ENCODE measurements around the gene MPP3. TPM values are rescaled to one million over a fixed set of nuclear protein-coding genes. Genes with fewer than 3 reads are reported as not detected.

Gene MPP3
- total and polyA plus RNA-seq, 9 of the 15 experiments (the other 6 are each of a cell fraction or from before 2014, with no cell fraction given): 0.41 to 10.4 (median 4.5) TPM

- TF ChIP-seq, protein P1, sequence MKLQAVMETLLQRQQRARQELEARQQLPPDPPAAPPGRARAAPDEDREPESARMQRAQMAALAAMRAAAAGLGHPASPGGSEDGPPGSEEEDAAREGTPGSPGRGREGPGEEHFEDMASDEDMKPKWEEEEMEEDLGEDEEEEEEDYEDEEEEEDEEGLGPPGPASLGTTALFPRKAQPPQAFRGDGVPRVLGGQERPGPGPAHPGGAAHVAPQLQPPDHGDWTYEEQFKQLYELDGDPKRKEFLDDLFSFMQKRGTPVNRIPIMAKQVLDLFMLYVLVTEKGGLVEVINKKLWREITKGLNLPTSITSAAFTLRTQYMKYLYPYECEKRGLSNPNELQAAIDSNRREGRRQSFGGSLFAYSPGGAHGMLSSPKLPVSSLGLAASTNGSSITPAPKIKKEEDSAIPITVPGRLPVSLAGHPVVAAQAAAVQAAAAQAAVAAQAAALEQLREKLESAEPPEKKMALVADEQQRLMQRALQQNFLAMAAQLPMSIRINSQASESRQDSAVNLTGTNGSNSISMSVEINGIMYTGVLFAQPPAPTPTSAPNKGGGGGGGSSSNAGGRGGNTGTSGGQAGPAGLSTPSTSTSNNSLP (IDR thresholded peaks at IDR 0.05; ENCODE audit: borderline replicate concordance, low read depth, low read length): peak; percentile 95
- TF ChIP-seq L3MBTL2 (IDR thresholded peaks at IDR 0.05) (peak; percentile 84), ATF7 (IDR thresholded peaks at IDR 0.05) (peak; percentile 55; the same call in 1 of the 2 replicates), JUND (IDR thresholded peaks at IDR 0.05; ENCODE audit: borderline replicate concordance, low read depth, low read length) (0 out of 2 replicates have a peak, but pooled peaks have one; percentile 33), JUND (tag; IDR thresholded peaks at IDR 0.05; ENCODE audit: borderline replicate concordance, low read depth, low read length) (no peak; the same call in 2 of the 3 replicates), FOXK2 (conservative IDR thresholded peaks at IDR 0.05 in 1 of 2, IDR thresholded peaks at IDR 0.05 in 1 of 2; ENCODE audit: low read depth in 2 of 2) (peak; percentile 38 to 75; a peak in 2 of 4 replicates), CREM (IDR thresholded peaks at IDR 0.05; ENCODE audit: low read depth) (0 out of 2 replicates have a peak, but pooled peaks have one; percentile 37), NCOA4 (IDR thresholded peaks at IDR 0.05; ENCODE audit: partially characterized antibody) (peak; percentile 58), EHMT2 (IDR thresholded peaks at IDR 0.05) (peak; percentile 45; the same call in 1 of the 2 replicates), MBD1 (CRISPR knock-in tag; IDR thresholded peaks at IDR 0.05) (no peak), ZC3H11A (IDR thresholded peaks at IDR 0.05; ENCODE audit: low read depth, low read length) (no peak), ZNF3 (CRISPR knock-in tag; IDR thresholded peaks at IDR 0.05) (no peak), RCOR1 (IDR thresholded peaks at IDR 0.05; ENCODE audit: borderline replicate concordance in 1 of 2, low read depth in 2 of 2, low read length in 2 of 2) (0 out of 4 replicates have a peak, but pooled peaks of 1 of the 2 experiments have one; percentile 11), TOE1 (IDR thresholded peaks at IDR 0.05; ENCODE audit: borderline replicate concordance) (peak; percentile 84; the same call in 1 of the 2 replicates), TOE1 (CRISPR knock-in tag; IDR thresholded peaks at IDR 0.05; ENCODE audit: borderline replicate concordance, low read depth) (no peak), RNF2 (IDR thresholded peaks at IDR 0.05) (no peak)
- TF ChIP-seq, protein P2, sequence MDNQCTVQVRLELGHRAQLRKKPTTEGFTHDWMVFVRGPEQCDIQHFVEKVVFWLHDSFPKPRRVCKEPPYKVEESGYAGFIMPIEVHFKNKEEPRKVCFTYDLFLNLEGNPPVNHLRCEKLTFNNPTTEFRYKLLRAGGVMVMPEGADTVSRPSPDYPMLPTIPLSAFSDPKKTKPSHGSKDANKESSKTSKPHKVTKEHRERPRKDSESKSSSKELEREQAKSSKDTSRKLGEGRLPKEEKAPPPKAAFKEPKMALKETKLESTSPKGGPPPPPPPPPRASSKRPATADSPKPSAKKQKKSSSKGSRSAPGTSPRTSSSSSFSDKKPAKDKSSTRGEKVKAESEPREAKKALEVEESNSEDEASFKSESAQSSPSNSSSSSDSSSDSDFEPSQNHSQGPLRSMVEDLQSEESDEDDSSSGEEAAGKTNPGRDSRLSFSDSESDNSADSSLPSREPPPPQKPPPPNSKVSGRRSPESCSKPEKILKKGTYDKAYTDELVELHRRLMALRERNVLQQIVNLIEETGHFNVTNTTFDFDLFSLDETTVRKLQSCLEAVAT (IDR thresholded peaks at IDR 0.05): peak in 1 of 2 experiments; percentile 100; a peak in 2 of 4 replicates
- TF ChIP-seq, protein P3, sequence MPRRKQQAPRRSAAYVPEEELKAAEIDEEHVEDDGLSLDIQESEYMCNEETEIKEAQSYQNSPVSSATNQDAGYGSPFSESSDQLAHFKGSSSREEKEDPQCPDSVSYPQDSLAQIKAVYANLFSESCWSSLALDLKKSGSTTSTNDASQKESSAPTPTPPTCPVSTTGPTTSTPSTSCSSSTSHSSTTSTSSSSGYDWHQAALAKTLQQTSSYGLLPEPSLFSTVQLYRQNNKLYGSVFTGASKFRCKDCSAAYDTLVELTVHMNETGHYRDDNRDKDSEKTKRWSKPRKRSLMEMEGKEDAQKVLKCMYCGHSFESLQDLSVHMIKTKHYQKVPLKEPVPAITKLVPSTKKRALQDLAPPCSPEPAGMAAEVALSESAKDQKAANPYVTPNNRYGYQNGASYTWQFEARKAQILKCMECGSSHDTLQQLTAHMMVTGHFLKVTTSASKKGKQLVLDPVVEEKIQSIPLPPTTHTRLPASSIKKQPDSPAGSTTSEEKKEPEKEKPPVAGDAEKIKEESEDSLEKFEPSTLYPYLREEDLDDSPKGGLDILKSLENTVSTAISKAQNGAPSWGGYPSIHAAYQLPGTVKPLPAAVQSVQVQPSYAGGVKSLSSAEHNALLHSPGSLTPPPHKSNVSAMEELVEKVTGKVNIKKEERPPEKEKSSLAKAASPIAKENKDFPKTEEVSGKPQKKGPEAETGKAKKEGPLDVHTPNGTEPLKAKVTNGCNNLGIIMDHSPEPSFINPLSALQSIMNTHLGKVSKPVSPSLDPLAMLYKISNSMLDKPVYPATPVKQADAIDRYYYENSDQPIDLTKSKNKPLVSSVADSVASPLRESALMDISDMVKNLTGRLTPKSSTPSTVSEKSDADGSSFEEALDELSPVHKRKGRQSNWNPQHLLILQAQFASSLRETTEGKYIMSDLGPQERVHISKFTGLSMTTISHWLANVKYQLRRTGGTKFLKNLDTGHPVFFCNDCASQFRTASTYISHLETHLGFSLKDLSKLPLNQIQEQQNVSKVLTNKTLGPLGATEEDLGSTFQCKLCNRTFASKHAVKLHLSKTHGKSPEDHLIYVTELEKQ (CRISPR knock-in tag; IDR thresholded peaks at IDR 0.05): no peak
- TF ChIP-seq, protein P4, sequence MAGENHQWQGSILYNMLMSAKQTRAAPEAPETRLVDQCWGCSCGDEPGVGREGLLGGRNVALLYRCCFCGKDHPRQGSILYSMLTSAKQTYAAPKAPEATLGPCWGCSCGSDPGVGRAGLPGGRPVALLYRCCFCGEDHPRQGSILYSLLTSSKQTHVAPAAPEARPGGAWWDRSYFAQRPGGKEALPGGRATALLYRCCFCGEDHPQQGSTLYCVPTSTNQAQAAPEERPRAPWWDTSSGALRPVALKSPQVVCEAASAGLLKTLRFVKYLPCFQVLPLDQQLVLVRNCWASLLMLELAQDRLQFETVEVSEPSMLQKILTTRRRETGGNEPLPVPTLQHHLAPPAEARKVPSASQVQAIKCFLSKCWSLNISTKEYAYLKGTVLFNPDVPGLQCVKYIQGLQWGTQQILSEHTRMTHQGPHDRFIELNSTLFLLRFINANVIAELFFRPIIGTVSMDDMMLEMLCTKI (IDR thresholded peaks at IDR 0.05; ENCODE audit: partially characterized antibody): no peak
These were observed 41.4 kb downstream of the MPP3 start (continued) for GRCh38 chr17:43791589-43791988.

Measured in K562 (cell line).